Measurements from ENCODE around the gene SMARCA2. TPM values are rescaled to one million over a fixed set of nuclear protein-coding genes. Genes with fewer than 3 reads are reported as not detected.

The SMARCA2 gene
- total RNA-seq, 2 donors from 2014 or later: 118 to 177 TPM

DNA sequence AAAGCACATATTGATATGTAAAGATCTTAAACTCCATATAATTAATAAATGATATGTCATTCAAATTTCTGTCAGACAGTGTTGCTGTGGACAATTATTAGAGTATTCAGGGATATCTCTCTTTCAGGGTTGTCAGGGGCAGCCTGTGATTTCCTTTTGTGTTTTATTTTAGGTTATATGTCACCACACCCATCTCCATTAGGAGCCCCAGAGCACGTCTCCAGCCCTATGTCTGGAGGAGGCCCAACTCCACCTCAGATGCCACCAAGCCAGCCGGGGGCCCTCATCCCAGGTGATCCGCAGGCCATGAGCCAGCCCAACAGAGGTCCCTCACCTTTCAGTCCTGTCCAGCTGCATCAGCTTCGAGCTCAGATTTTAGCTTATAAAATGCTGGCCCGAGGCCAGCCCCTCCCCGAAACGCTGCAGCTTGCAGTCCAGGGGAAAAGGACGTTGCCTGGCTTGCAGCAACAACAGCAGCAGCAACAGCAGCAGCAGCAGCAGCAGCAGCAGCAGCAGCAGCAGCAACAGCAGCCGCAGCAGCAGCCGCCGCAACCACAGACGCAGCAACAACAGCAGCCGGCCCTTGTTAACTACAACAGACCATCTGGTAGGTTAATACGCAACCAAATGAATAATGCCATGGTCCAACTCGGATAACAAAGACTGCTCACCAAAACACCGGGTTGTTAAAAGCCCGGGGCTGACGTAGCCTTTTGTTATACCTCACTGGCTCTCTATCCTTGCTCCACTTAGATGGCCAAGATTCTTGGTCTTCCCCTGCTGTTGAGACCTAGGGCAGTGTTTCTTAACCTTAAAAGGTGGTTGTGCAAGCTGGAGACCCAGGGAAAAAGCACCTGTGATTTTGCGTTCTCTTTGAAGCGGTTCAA lies 24.4 kb downstream of the SMARCA2 start:
- peaks cover 26% of the 10 kb centered on the region for H3K36me3 ChIP-seq
- H3K9me3 ChIP-seq: no peaks in the 10 kb centered on the region
- DNase-seq (ENCODE audit: low spot score) (no peak), ATAC-seq (ENCODE audit: insufficient number of reproducible peaks, low FRiP score, low read depth) (no peak)
- H3K4me1 ChIP-seq (ENCODE audit: control insufficient read depth in 1 of 2, low read depth in 2 of 2): no peaks in the 10 kb centered on the region
- TF ChIP-seq, protein P1, sequence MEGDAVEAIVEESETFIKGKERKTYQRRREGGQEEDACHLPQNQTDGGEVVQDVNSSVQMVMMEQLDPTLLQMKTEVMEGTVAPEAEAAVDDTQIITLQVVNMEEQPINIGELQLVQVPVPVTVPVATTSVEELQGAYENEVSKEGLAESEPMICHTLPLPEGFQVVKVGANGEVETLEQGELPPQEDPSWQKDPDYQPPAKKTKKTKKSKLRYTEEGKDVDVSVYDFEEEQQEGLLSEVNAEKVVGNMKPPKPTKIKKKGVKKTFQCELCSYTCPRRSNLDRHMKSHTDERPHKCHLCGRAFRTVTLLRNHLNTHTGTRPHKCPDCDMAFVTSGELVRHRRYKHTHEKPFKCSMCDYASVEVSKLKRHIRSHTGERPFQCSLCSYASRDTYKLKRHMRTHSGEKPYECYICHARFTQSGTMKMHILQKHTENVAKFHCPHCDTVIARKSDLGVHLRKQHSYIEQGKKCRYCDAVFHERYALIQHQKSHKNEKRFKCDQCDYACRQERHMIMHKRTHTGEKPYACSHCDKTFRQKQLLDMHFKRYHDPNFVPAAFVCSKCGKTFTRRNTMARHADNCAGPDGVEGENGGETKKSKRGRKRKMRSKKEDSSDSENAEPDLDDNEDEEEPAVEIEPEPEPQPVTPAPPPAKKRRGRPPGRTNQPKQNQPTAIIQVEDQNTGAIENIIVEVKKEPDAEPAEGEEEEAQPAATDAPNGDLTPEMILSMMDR (IDR thresholded peaks at IDR 0.05): no peak
- no peak overlapping the region for H3K27ac ChIP-seq
- no peak overlapping the region for H3K4me3 ChIP-seq
- H3K27me3 ChIP-seq (replicated peaks; ENCODE audit: insufficient read depth): no peaks in the 10 kb centered on the region

DNA sequence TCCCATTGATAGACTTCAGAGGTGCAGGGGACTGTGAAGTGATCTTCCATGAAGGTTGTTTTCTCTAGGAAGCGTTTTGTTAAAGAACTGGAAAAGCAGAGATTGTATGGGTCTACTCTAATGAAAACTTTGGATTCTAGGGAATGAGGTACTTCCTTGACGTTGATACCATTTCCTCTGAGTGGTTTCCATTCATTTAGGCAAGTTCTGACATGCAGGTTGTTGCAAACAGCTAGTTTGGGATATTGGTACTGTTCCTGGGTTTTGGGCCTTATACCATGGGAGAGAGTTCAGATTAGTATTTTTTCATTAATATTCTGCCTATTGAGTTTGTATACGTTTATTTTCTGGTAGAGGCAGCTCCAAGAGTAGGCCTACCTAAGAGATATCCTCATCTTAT lies 25.7 kb downstream of the SMARCA2 start:
- Histone ChIP-seq H3K27ac (no peak overlapping the region), H3K4me3 (no peak overlapping the region), H3K4me1 (ENCODE audit: control insufficient read depth in 1 of 2, low read depth in 2 of 2) (no peaks in the 10 kb centered on the region), H3K9me3 (no peaks in the 10 kb centered on the region), H3K27me3 (replicated peaks; ENCODE audit: insufficient read depth) (no peaks in the 10 kb centered on the region), H3K36me3 (peaks cover 26% of the 10 kb centered on the region)
- no peak for DNase-seq (ENCODE audit: low spot score)
- ATAC-seq (ENCODE audit: insufficient number of reproducible peaks, low FRiP score, low read depth): no peak
- TF ChIP-seq, protein P1 (IDR thresholded peaks at IDR 0.05): no peak

DNA sequence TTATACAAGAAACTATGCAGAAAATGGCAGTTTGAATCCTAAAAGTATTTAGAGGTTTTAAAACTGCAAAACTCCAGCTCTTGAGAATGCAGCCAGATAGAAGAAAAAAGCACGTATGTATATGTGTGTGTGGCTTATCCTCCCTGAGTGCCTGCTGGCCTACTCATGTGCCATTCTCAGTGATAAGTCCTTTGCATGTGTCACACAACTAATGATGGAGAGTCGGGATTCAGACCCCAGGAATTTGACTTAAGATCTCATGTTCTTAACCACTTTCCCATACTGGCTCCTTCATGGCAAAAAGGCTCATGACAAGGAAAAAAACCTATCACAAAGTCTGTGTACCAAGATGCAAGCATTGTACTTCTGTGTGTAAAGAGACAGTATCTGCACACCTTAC lies 26.6 kb downstream of the SMARCA2 start:
- Histone ChIP-seq H3K27me3 (replicated peaks; ENCODE audit: insufficient read depth) (no peaks in the 10 kb centered on the region), H3K4me1 (ENCODE audit: control insufficient read depth in 1 of 2, low read depth in 2 of 2) (no peaks in the 10 kb centered on the region), H3K9me3 (no peaks in the 10 kb centered on the region), H3K4me3 (no peak overlapping the region), H3K36me3 (peaks cover 26% of the 10 kb centered on the region), H3K27ac (no peak overlapping the region)
- TF ChIP-seq, protein P1 (IDR thresholded peaks at IDR 0.05): no peak
- ATAC-seq (ENCODE audit: insufficient number of reproducible peaks, low FRiP score, low read depth): no peak
- no peak for DNase-seq (ENCODE audit: low spot score)

DNA sequence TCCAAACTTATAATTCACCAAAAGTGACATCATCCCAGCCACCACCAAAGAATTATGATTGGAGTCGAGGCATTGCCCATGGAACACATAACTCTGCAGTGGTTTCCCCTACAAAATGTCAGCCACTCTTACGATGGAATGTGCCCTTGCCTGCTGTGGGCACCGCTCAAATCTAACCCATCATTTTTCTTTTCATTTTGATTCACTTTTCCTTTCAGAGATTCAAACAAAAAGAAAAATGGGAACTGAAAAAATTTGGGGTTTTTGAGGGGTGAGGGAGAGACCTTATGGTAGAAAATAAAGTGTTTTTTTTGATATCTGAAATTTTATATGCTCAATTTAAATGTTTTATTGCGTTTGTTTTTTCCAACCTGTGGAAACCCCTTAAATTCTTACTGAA lies 28.1 kb downstream of the SMARCA2 start:
- TF ChIP-seq, protein P1 (IDR thresholded peaks at IDR 0.05): no peak
- H3K9me3 ChIP-seq: no peaks in the 10 kb centered on the region
- DNase-seq (ENCODE audit: low spot score): no peak
- no peaks in the 10 kb centered on the region for H3K27me3 ChIP-seq (replicated peaks; ENCODE audit: insufficient read depth)
- no peaks in the 10 kb centered on the region for H3K4me1 ChIP-seq (ENCODE audit: control insufficient read depth in 1 of 2, low read depth in 2 of 2)
- no peak overlapping the region for H3K4me3 ChIP-seq
- no peak for ATAC-seq (ENCODE audit: insufficient number of reproducible peaks, low FRiP score, low read depth)
- peaks cover 30% of the 10 kb centered on the region for H3K36me3 ChIP-seq
- H3K27ac ChIP-seq: no peak overlapping the region

DNA sequence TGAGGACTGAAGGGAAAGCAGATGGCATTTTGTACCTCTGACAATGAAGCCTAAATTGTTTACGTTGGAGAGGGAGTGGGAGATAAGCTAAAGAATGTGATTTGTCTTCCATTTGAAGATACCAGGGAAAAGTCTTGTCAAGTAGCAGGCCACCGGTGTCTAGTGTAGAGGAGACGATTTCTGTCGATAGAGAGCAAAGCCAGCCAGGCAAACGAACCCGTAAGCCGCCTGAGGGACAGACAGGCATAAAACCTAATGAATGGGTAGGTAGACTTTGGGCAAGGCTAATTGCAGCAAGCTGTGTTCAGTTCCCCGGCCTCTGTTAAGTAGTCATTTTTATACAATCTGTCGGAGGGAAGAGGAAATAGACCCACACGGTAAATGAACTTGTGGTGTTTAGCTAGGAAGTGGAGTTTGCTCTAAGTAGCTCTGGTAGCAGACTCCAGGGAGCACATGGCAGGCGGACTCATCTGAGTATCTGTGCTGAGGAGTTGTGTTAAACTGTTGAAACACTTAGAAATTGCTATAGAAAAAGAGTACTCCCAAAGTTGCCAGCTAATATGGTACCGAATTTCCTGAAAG lies 28.8 kb downstream of the SMARCA2 start:
- Histone ChIP-seq H3K9me3 (no peaks in the 10 kb centered on the region), H3K27me3 (replicated peaks; ENCODE audit: insufficient read depth) (no peaks in the 10 kb centered on the region), H3K4me1 (ENCODE audit: control insufficient read depth in 1 of 2, low read depth in 2 of 2) (no peaks in the 10 kb centered on the region), H3K27ac (no peak overlapping the region), H3K36me3 (peaks cover 30% of the 10 kb centered on the region), H3K4me3 (no peak overlapping the region)
- ATAC-seq (ENCODE audit: insufficient number of reproducible peaks, low FRiP score, low read depth): no peak
- TF ChIP-seq, protein P1 (IDR thresholded peaks at IDR 0.05): no peak
- no peak for DNase-seq (ENCODE audit: low spot score)
